BLaER1 treated with 17β-estradiol and CSF1 and Interleukin-3, amounts not matched to agents 10 nM and 100 nM (cell line): ENCODE data around the gene CYP2F1.
"Not testable (repeated sequence)": the region's sequence is repeated elsewhere in the genome, so short reads cannot be mapped to it uniquely, and the experiment has no call there.

ENCODE experiments used
- H3K27ac ChIP-seq, 11 experiments: shearing (Covaris generic); formaldehyde crosslinking; 2 replicates each; pipeline ENCODE4 v1.8.1; 2022
- H3K27me3 ChIP-seq, 11 experiments: shearing (Covaris generic); formaldehyde crosslinking; 2 replicates each; pipeline ENCODE4 v1.8.1; 2022
- H3K36me3 ChIP-seq, 11 experiments: shearing (Covaris generic); formaldehyde crosslinking; 2 replicates each; pipeline ENCODE4 v1.8.1; 2022
- H3K4me1 ChIP-seq, 10 experiments: shearing (Covaris generic); formaldehyde crosslinking; 2 replicates each; pipeline ENCODE4 v1.8.1; 2022
- H3K4me2 ChIP-seq, 11 experiments: shearing (Covaris generic); formaldehyde crosslinking; 2 replicates each; pipeline ENCODE4 v1.8.1; 2022
- H3K4me3 ChIP-seq, 10 experiments: shearing (Covaris generic); formaldehyde crosslinking; 2 replicates each; pipeline ENCODE4 v1.8.1; 2022
- H3K9ac ChIP-seq, 11 experiments: shearing (Covaris generic); formaldehyde crosslinking; 2 replicates each; pipeline ENCODE4 v1.8.1; 2022
- H3K9me3 ChIP-seq, 11 experiments: shearing (Covaris generic); formaldehyde crosslinking; replicated peaks in 1 of 11; 2 replicates each; pipeline ENCODE4 v1.8.1; 2022
- H4K20me1 ChIP-seq, 11 experiments: shearing (Covaris generic); formaldehyde crosslinking; 2 replicates each; pipeline ENCODE4 v1.8.1; 2022
- Cebpa-rat ChIP-seq, 11 experiments: shearing (Covaris generic); IDR thresholded peaks; 2 replicates each; pipeline ENCODE4 v1.8.1; 2022

Gene CYP2F1

GRCh38 chr19:41097302-41097701, 16.9 kb upstream of the CYP2F1 start:
- Histone ChIP-seq H3K4me1 (no peaks in the 10 kb centered on the region), H3K27ac (no peak overlapping the region), H3K9me3 (peaks cover 17 to 38% (median 26%) of the 10 kb centered on the region in 11 experiments), H3K36me3 (no peaks in the 10 kb centered on the region), H3K9ac (no peak overlapping the region), H4K20me1 (no peaks in the 10 kb centered on the region), H3K4me2 (no peak overlapping the region), H3K27me3 (no peaks in the 10 kb centered on the region), H3K4me3 (no peak overlapping the region)
- TF ChIP-seq Cebpa-rat (IDR thresholded peaks at IDR 0.05) = no peak

DNA sequence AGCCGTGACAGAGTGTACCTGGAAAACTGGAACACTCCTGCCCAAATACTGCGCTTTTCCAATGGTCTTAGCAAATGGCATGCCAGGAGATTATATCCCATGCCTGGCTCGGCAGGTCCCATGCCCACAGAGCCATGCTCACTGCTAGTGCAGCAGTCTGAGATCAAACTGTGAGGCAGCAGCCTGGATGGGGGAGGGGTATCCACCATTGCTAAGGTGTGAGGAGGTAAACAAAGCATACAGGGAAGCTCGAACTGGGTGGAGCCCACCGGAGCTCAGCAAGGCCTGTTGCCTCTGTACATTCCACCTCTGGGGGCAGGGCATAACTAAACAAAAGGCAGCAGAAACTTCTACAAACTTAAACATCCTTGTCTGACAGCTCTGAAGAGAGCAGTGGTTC, 15.5 kb upstream of the CYP2F1 start:
- Histone ChIP-seq H3K4me2 (no peak overlapping the region), H4K20me1 (no peaks in the 10 kb centered on the region), H3K36me3 (no peaks in the 10 kb centered on the region), H3K9me3 (peaks cover 24 to 46% (median 33%) of the 10 kb centered on the region in 11 experiments), H3K9ac (no peak overlapping the region), H3K4me1 (no peaks in the 10 kb centered on the region), H3K27me3 (no peaks in the 10 kb centered on the region), H3K27ac (no peak overlapping the region), H3K4me3 (no peak overlapping the region)
- TF ChIP-seq Cebpa-rat (IDR thresholded peaks at IDR 0.05) = no peak

DNA sequence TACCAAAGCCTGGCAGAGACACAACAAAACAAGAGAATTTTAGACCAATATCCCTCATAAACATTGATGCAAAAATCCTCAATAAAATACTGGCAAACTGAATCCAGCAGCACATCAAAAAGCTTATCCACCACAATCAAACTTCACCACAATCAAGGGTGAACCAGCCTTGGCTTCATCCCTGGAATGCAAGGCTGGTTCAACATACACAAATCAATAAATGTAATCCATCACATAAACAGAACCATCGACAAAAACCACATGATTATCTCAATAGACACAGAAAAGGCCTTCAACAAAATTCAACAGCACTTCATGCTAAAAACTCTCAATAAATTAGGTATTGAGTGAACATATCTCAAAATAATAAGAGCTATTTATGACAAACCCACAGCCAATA, 12.0 kb upstream of the CYP2F1 start:
- H3K27me3 ChIP-seq, H3K9ac ChIP-seq, H3K4me2 ChIP-seq, H4K20me1 ChIP-seq, H3K4me1 ChIP-seq, H3K36me3 ChIP-seq, H3K4me3 ChIP-seq, H3K27ac ChIP-seq: not testable (repeated sequence)
- H3K9me3 ChIP-seq = peaks cover 23 to 52% (median 35%) of the 10 kb centered on the region in 11 experiments

DNA sequence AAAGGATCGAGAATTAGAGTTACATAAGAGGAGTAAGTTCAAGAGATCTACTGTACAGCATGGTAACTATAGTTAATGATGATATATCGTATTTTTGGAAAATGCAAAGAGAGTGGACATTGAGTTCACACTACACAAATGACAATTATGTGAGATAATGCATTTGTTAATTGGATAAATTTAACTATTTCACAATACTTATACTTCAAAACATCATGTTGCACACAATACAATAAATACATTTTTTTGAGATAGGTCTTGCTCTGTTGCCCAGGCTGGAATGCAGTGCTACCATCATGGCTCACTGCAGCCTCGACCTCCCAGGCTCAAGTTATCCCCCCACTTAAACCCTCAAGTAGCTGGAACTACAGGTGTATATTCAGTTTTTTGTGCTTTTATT, 8.1 kb upstream of the CYP2F1 start:
- no peak overlapping the region for H3K9ac ChIP-seq
- no peak overlapping the region for H3K4me2 ChIP-seq
- no peaks in the 10 kb centered on the region for H3K27me3 ChIP-seq
- no peak overlapping the region for H3K4me3 ChIP-seq
- H3K27ac ChIP-seq = no peak overlapping the region
- H3K36me3 ChIP-seq = no peaks in the 10 kb centered on the region
- H4K20me1 ChIP-seq = no peaks in the 10 kb centered on the region
- peaks cover 0 to 20% (median 5%) of the 10 kb centered on the region in 10 experiments; a peak in 14 of 20 replicates for H3K4me1 ChIP-seq
- H3K9me3 ChIP-seq = peaks cover 13 to 28% (median 19%) of the 10 kb centered on the region in 11 experiments
- peak in 5 of 11 experiments; percentile 25 to 72 (median 30); a peak in 3 of 22 replicates for TF ChIP-seq Cebpa-rat (IDR thresholded peaks at IDR 0.05)

DNA sequence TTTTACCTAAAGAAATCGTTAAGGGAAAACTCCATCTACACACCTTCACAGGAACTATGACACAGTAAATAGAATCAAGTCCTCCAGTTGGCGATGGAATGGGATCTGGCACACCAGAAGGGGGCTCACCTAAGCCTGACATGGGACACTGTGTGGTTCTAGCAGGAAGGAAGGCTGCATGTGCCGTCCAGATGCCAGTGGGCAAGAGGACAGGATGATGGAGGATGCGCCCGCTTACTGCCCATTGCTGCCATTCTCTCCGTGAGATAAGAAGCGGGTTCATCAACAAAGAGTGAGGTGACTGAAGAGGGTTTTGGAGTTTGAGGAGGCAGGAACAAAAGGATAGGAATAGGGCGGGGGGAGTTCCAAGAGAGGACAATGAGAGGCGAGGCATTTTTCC, 2.9 kb upstream of the CYP2F1 start:
- no peaks in the 10 kb centered on the region for H3K9me3 ChIP-seq
- H3K4me2 ChIP-seq = peak overlapping the region in 9 of 11 experiments; percentile 31 to 76 (median 57); a peak in 18 of 22 replicates
- H3K36me3 ChIP-seq = no peaks in the 10 kb centered on the region
- peak overlapping the region in 7 of 11 experiments; percentile 25 to 76 (median 69); a peak in 11 of 22 replicates for H3K27ac ChIP-seq
- no peak overlapping the region for H3K4me3 ChIP-seq
- H3K4me1 ChIP-seq = peaks cover 0 to 55% (median 23%) of the 10 kb centered on the region in 10 experiments; a peak in 17 of 20 replicates
- TF ChIP-seq Cebpa-rat (IDR thresholded peaks at IDR 0.05) = no peak
- H4K20me1 ChIP-seq = no peaks in the 10 kb centered on the region
- H3K27me3 ChIP-seq = no peaks in the 10 kb centered on the region
- peak overlapping the region in 5 of 11 experiments; percentile 10 to 58 (median 48); a peak in 5 of 22 replicates for H3K9ac ChIP-seq

GRCh38 chr19:41111750-41112295, 2.4 kb upstream of the CYP2F1 start:
- no peaks in the 10 kb centered on the region for H3K36me3 ChIP-seq
- no peaks in the 10 kb centered on the region for H3K9me3 ChIP-seq
- H3K27me3 ChIP-seq = no peaks in the 10 kb centered on the region
- peaks cover 0 to 55% (median 23%) of the 10 kb centered on the region in 10 experiments; a peak in 17 of 20 replicates for H3K4me1 ChIP-seq
- no peak overlapping the region for H3K4me3 ChIP-seq
- TF ChIP-seq Cebpa-rat (IDR thresholded peaks at IDR 0.05) = peak in 3 of 11 experiments; percentile 70 to 85 (median 78); a peak in 5 of 22 replicates
- H3K9ac ChIP-seq = peak overlapping the region in 5 of 11 experiments; percentile 10 to 58 (median 30); a peak in 3 of 22 replicates
- peak overlapping the region in 7 of 11 experiments; percentile 25 to 76 (median 69); a peak in 11 of 22 replicates for H3K27ac ChIP-seq
- peak overlapping the region in 9 of 11 experiments; percentile 31 to 76 (median 57); a peak in 18 of 22 replicates for H3K4me2 ChIP-seq
- no peaks in the 10 kb centered on the region for H4K20me1 ChIP-seq

- no peaks in the 10 kb centered on the region for H3K9me3 ChIP-seq
- H3K27ac ChIP-seq = peak overlapping the region in 4 of 11 experiments; percentile 46 to 69 (median 66); a peak in 7 of 22 replicates
- H3K36me3 ChIP-seq = no peaks in the 10 kb centered on the region
- H3K4me3 ChIP-seq = no peak overlapping the region
- H3K9ac ChIP-seq = no peak overlapping the region
- H4K20me1 ChIP-seq = no peaks in the 10 kb centered on the region
- no peaks in the 10 kb centered on the region for H3K27me3 ChIP-seq
- peak overlapping the region in 6 of 11 experiments; percentile 12 to 76 (median 60); a peak in 6 of 22 replicates for H3K4me2 ChIP-seq
- TF ChIP-seq Cebpa-rat (IDR thresholded peaks at IDR 0.05) = no peak
- H3K4me1 ChIP-seq = peaks cover 0 to 55% (median 23%) of the 10 kb centered on the region in 10 experiments; a peak in 17 of 20 replicates
These were observed 1.4 kb upstream of the CYP2F1 start for GRCh38 chr19:41112728-41113290.

GRCh38 chr19:41116261-41116660, 2.0 kb downstream of the CYP2F1 start:
- no peak overlapping the region for H3K4me2 ChIP-seq
- no peaks in the 10 kb centered on the region for H3K27me3 ChIP-seq
- no peak overlapping the region for H3K27ac ChIP-seq
- H3K4me1 ChIP-seq = peaks cover 8 to 49% (median 27%) of the 10 kb centered on the region in 10 experiments
- H3K9me3 ChIP-seq = no peaks in the 10 kb centered on the region
- no peak for TF ChIP-seq Cebpa-rat (IDR thresholded peaks at IDR 0.05)
- no peaks in the 10 kb centered on the region for H4K20me1 ChIP-seq
- no peak overlapping the region for H3K4me3 ChIP-seq
- H3K9ac ChIP-seq = no peak overlapping the region
- no peaks in the 10 kb centered on the region for H3K36me3 ChIP-seq

DNA sequence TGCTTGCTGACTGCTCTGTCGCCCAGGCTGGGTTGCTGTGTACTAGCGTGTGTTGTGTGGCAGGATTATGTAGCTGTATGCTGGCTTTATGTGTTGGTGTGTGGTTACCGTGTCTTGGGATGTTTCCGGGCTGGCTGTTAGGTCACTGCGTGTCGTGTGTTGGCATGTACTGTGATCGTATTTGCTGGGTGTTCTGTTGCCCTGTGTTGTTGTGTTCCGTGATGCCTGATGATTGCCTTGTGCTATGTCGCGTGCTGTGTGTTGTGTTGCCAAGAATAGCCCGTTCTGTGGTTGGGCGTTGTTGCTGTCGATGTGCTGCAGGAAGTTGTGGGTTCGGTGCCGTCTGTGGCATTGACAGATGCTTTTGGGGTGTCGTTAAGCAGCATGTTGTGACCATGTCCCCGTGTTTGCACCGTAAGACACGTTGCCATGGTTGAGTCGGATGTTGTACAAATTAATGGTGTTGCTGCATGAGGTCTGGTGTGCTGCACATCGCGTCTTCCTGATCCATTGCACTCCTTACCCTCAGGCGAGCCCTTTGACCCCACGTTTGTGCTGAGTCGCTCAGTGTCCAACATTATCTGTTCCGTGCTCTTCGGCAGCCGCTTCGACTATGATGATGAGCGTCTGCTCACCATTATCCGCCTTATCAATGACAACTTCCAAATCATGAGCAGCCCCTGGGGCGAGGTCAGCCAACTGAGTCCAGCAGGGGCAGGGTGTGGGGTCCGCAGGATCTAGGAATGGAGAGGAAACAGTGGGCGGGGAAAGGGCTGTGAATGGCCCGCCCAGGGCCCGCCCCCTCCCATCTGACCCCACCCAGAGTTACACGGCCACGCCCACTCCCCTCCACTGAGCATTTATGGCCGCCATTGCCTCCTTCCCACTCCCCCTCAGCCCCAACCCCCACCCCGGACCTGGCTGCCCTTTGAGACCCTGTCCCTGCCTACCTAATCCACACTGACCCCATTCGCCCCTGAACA, 7.0 kb downstream of the CYP2F1 start:
- Histone ChIP-seq H3K4me1 (peaks cover 9 to 16% (median 14%) of the 10 kb centered on the region in 10 experiments), H3K4me2 (peak overlapping the region; percentile 65 to 86 (median 73)), H3K27ac (peak overlapping the region in 10 of 11 experiments; percentile 8 to 51 (median 44); a peak in 15 of 22 replicates), H3K9ac (peak overlapping the region in 2 of 11 experiments; percentile 1 to 4; a peak in 1 of 22 replicates)
- H3K36me3 ChIP-seq, H3K9me3 ChIP-seq, H4K20me1 ChIP-seq, H3K27me3 ChIP-seq, H3K4me3 ChIP-seq: not testable (repeated sequence)

- not testable (repeated sequence) for H3K27ac ChIP-seq, H3K36me3 ChIP-seq, H3K9ac ChIP-seq, H3K4me3 ChIP-seq, H4K20me1 ChIP-seq, H3K4me2 ChIP-seq, H3K27me3 ChIP-seq, H3K9me3 ChIP-seq
- H3K4me1 ChIP-seq = peaks cover 9 to 16% (median 15%) of the 10 kb centered on the region in 10 experiments
These were observed 8.6 kb downstream of the CYP2F1 start for GRCh38 chr19:41122846-41123245.
